SU-DHL-6 (cell line): ENCODE data around the gene COMMD3.

Experiments
- H2AFZ ChIP-seq: fragments of 200-600 bp; sonication (generic); 2 replicates; pipeline ENCODE4 v1.6.1; 2014; ENCODE audit warnings: low read depth, mild to moderate bottlenecking, moderate library complexity, mixed read lengths, antibody characterized with exemption, low read length; ENCODE audit not compliant: severe bottlenecking
- H3F3A ChIP-seq: fragments of 200-600 bp; shearing (Covaris generic); 2 replicates; pipeline ENCODE4 v1.6.0; 2016; ENCODE audit warnings: antibody characterized with exemption, mild to moderate bottlenecking; ENCODE audit not compliant: insufficient read depth
- H3K27ac ChIP-seq: fragments of 200-600 bp; sonication (generic); 2 replicates; pipeline ENCODE4 v1.5.1; 2016; ENCODE audit warnings: low read depth, mild to moderate bottlenecking, low read length, moderate library complexity, mixed read lengths
- H3K27me3 ChIP-seq: fragments of 200-600 bp; sonication (generic), shearing (Covaris generic); 2 replicates; pipeline ENCODE4 v1.6.0; 2014; ENCODE audit warnings: mild to moderate bottlenecking, low read length
- H3K36me3 ChIP-seq: fragments of 200-600 bp; sonication (generic); 2 replicates; pipeline ENCODE4 v1.6.1; 2014; ENCODE audit warnings: mild to moderate bottlenecking, low read length, mixed read lengths
- H3K4me2 ChIP-seq: fragments of 300-600, 200-600 bp; shearing (Covaris generic), sonication (generic); 2 replicates; pipeline ENCODE4 v1.6.0; 2014; ENCODE audit warnings: low read length, low read depth, mild to moderate bottlenecking; ENCODE audit not compliant: poor library complexity, severe bottlenecking
- H3K4me3 ChIP-seq: fragments of 200-600 bp; sonication (generic); 2 replicates; pipeline ENCODE4 v1.5.1; 2014; ENCODE audit warnings: antibody characterized with exemption, low read length, mild to moderate bottlenecking, mixed read lengths; ENCODE audit not compliant: insufficient read depth, poor library complexity, severe bottlenecking
- H3K79me2 ChIP-seq: fragments of 200-600 bp; sonication (generic); 2 replicates; pipeline ENCODE4 v1.6.1; 2014; ENCODE audit warnings: mild to moderate bottlenecking, low read length, moderate library complexity; ENCODE audit not compliant: insufficient read depth
- H3K9ac ChIP-seq: fragments of 200-600 bp; sonication (generic); 2 replicates; pipeline ENCODE4 v1.7.0; 2014; ENCODE audit warnings: mild to moderate bottlenecking, low read length
- H3K9me2 ChIP-seq: fragments of 200-600 bp; sonication (generic); replicated peaks from 2 replicates; pipeline ENCODE4 v1.6.1; 2014; ENCODE audit warnings: low read length; ENCODE audit not compliant: insufficient read depth
- H3K9me3 ChIP-seq: fragments of 200-600 bp; sonication (generic); 2 replicates; pipeline ENCODE4 v1.6.1; 2014; ENCODE audit warnings: low read length, mixed read lengths; ENCODE audit not compliant: insufficient read depth
- H4K20me1 ChIP-seq: fragments of 200-600 bp; sonication (generic); 2 replicates; pipeline ENCODE4 v1.6.1; 2014; ENCODE audit warnings: low read depth, mild to moderate bottlenecking, antibody characterized with exemption, low read length, moderate library complexity, mixed read lengths
- EZH2phosphoT487 ChIP-seq: fragments of 200-600 bp; sonication (generic), shearing (Covaris generic); conservative IDR thresholded peaks from 2 replicates; pipeline ENCODE4 v1.6.1; 2018; ENCODE audit warnings: mild to moderate bottlenecking, antibody characterized with exemption, low read length, moderate library complexity, mixed read lengths
- TF ChIP-seq, protein P1 (sequence below): fragments of 200-600 bp; sonication (generic); IDR thresholded peaks from one replicate; pipeline ENCODE4 v1.5.1; 2017; ENCODE audit warnings: antibody characterized with exemption, mild to moderate bottlenecking, low read length, moderate library complexity; ENCODE audit not compliant: insufficient read depth, poor library complexity, severe bottlenecking

Gene COMMD3

DNA sequence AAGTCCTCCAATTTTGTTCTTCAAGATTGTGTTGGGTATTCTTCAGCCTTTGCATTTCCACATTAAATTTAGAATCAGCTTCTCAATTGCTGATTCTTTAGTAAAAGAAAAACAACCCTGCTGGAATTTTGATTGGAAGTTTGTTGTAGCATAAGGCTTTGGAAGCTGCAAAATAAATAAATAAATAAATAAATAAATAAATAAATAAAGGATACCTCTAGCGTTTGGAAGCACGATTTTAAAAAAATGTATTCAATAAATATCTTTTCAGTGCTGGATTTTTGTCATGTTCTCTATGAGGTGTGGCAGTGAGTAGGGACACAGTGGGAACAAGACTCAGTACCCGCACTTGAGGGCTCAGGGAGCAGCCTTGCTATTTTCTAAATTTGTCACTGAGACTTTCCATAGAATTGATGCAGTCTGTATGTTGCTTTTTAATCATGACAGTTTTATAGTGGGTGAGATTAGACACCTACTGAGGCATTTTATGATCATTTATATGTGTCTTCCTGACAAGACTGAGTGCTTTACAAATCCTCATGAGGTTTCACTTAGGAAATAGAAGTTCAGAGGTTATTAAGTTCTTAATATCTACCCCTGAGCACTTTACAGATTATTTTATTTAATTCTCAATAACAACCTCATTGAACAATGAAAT lies 22.3 kb upstream of the COMMD3 start:
- Histone ChIP-seq H3K9me3 (no peaks in the 10 kb centered on the region), H3K79me2 (no peaks in the 10 kb centered on the region), H3K9me2 (no peaks in the 10 kb centered on the region), H3F3A (no peaks in the 10 kb centered on the region), H3K27ac (no peak overlapping the region), H3K4me3 (no peak overlapping the region), H3K4me2 (no peak overlapping the region), H3K36me3 (no peaks in the 10 kb centered on the region), H3K9ac (no peak overlapping the region), H3K27me3 (no peaks in the 10 kb centered on the region), H2AFZ (no peak overlapping the region), H4K20me1 (no peaks in the 10 kb centered on the region)
- TF ChIP-seq, protein P1, sequence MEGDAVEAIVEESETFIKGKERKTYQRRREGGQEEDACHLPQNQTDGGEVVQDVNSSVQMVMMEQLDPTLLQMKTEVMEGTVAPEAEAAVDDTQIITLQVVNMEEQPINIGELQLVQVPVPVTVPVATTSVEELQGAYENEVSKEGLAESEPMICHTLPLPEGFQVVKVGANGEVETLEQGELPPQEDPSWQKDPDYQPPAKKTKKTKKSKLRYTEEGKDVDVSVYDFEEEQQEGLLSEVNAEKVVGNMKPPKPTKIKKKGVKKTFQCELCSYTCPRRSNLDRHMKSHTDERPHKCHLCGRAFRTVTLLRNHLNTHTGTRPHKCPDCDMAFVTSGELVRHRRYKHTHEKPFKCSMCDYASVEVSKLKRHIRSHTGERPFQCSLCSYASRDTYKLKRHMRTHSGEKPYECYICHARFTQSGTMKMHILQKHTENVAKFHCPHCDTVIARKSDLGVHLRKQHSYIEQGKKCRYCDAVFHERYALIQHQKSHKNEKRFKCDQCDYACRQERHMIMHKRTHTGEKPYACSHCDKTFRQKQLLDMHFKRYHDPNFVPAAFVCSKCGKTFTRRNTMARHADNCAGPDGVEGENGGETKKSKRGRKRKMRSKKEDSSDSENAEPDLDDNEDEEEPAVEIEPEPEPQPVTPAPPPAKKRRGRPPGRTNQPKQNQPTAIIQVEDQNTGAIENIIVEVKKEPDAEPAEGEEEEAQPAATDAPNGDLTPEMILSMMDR: no peak
- TF ChIP-seq EZH2phosphoT487: no peak

DNA sequence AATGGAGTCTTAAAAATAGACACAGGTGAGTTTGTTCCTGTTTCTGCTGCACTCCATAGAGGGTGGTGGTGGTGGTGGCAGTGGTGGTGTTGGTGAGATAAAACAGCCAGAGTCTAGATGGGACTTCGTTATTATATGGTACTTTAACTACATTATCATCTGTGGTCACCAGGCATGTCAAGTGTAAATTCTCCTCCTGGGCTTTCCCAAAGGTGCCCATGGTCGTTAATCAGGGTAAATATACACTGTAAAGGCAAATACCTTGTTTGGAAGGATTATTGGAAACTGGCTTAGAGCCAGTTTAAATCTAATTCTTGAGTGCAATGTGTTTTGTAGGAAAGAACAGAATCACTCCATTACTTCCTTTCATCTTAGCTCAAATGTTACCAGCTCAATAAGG lies 21.5 kb upstream of the COMMD3 start:
- Histone ChIP-seq H2AFZ (no peak overlapping the region), H4K20me1 (no peaks in the 10 kb centered on the region), H3K27me3 (no peaks in the 10 kb centered on the region), H3K9ac (no peak overlapping the region), H3K27ac (no peak overlapping the region), H3F3A (no peaks in the 10 kb centered on the region), H3K9me3 (no peaks in the 10 kb centered on the region), H3K4me2 (no peak overlapping the region), H3K9me2 (no peaks in the 10 kb centered on the region), H3K36me3 (no peaks in the 10 kb centered on the region), H3K4me3 (no peak overlapping the region), H3K79me2 (no peaks in the 10 kb centered on the region)
- TF ChIP-seq, protein P1: no peak
- no peak for TF ChIP-seq EZH2phosphoT487

DNA sequence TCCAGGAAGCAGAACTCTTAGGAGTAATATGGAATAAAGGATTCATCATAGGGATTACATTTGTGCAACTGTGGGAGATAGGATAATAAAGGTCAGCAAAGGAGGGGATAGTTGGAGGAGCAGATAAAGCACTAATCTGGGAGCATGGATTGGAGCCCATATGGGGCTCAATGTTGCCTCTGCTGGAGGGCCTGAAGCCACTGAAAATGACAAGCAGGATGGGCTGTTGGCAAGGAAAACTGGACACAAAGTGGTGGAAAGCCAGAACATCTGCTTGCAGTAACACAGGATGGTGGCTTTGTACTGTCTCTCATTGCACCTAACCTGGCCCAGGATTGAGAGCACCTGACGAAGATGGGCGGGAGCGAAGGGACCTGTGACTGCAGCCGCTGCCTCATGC lies 15.0 kb upstream of the COMMD3 start:
- no peak overlapping the region for H3K27ac ChIP-seq
- H3K9ac ChIP-seq: no peak overlapping the region
- H3K4me2 ChIP-seq: no peak overlapping the region
- H2AFZ ChIP-seq: no peak overlapping the region
- H4K20me1 ChIP-seq: no peaks in the 10 kb centered on the region
- H3F3A ChIP-seq: no peaks in the 10 kb centered on the region
- H3K27me3 ChIP-seq: no peaks in the 10 kb centered on the region
- H3K9me3 ChIP-seq: no peaks in the 10 kb centered on the region
- no peaks in the 10 kb centered on the region for H3K36me3 ChIP-seq
- no peaks in the 10 kb centered on the region for H3K9me2 ChIP-seq
- no peak overlapping the region for H3K4me3 ChIP-seq
- TF ChIP-seq, protein P1: no peak
- no peak for TF ChIP-seq EZH2phosphoT487
- H3K79me2 ChIP-seq: no peaks in the 10 kb centered on the region
